Cardiac fibroblast (primary cell): Measurements from ENCODE around the gene GAP43.
A peak's percentile ranks its signal among the peaks of the same experiment; 100 is the strongest.

Source experiments
- DNase-seq, 2 donors: peaks; one replicate each; pipeline versions ENCODE4 v3.0.0 to v3.0.0-alpha.2; 2010; ENCODE audit warnings: low read depth in 2 of 2
- H3K4me3 ChIP-seq, 2 donors: replicated peaks in 1 of 2; 1 replicate in 1 of 2; 2 replicates in 1 of 2; pipeline ENCODE4 v1.5.1; 2011; ENCODE audit warnings: low read depth in 2 of 2, low read length in 2 of 2, mild to moderate bottlenecking in 2 of 2, moderate library complexity in 1 of 2
- CTCF ChIP-seq: IDR thresholded peaks from one replicate; pipeline ENCODE4 v1.5.1; 2011; ENCODE audit warnings: low read depth, mild to moderate bottlenecking, low read length, inconsistent platforms

GAP43 gene

GRCh38 chr3:115623044-115623868 is at the start of gene GAP43:
Gene GAP43 (plus strand): TSS chr3:115623510. CDS start chr3:115623690, 180 bp downstream.
- peak; percentile 75 to 85 for DNase-seq

GRCh38 chr3:115576325-115576875 is 46.9 kb upstream of the GAP43 start:
- no peak overlapping the region for H3K4me3 ChIP-seq
- TF ChIP-seq CTCF: no peak
- DNase-seq: no peak

More at GRCh38 chr3:115623044-115623868, at the start of gene GAP43:
- TF ChIP-seq CTCF: no peak
- H3K4me3 ChIP-seq: peak within 1 kb of the TSS; percentile 24 to 41

- H3K4me3 ChIP-seq: no peak overlapping the region
- TF ChIP-seq CTCF: no peak
- no peak for DNase-seq
These were observed 46.3 kb upstream of the GAP43 start for GRCh38 chr3:115577000-115577399.

- TF ChIP-seq CTCF: no peak
- no peak for DNase-seq
- H3K4me3 ChIP-seq: no peak overlapping the region
These were observed 45.0 kb upstream of the GAP43 start for GRCh38 chr3:115578331-115578730.

GRCh38 chr3:115580566-115580965 is 42.7 kb upstream of the GAP43 start:
- no peak overlapping the region for H3K4me3 ChIP-seq
- no peak for DNase-seq
- no peak for TF ChIP-seq CTCF

- no peak overlapping the region for H3K4me3 ChIP-seq
- peak; percentile 30 to 32 for DNase-seq
- TF ChIP-seq CTCF: no peak
These were observed 41.8 kb upstream of the GAP43 start for GRCh38 chr3:115581362-115582135.
